ENCODE results near the gene RASSF5.

The RASSF5 gene

GRCh38 chr1:206634365-206635079, 127.2 kb downstream of the RASSF5 start:
- TF ChIP-seq, protein P1, sequence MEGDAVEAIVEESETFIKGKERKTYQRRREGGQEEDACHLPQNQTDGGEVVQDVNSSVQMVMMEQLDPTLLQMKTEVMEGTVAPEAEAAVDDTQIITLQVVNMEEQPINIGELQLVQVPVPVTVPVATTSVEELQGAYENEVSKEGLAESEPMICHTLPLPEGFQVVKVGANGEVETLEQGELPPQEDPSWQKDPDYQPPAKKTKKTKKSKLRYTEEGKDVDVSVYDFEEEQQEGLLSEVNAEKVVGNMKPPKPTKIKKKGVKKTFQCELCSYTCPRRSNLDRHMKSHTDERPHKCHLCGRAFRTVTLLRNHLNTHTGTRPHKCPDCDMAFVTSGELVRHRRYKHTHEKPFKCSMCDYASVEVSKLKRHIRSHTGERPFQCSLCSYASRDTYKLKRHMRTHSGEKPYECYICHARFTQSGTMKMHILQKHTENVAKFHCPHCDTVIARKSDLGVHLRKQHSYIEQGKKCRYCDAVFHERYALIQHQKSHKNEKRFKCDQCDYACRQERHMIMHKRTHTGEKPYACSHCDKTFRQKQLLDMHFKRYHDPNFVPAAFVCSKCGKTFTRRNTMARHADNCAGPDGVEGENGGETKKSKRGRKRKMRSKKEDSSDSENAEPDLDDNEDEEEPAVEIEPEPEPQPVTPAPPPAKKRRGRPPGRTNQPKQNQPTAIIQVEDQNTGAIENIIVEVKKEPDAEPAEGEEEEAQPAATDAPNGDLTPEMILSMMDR (IDR thresholded peaks at IDR 0.05) = peak; percentile 67
- Histone ChIP-seq H3K27ac (peak overlapping the region; percentile 6), H2AFZ (peak overlapping the region; percentile 85), H3K79me2 (no peaks in the 10 kb centered on the region), H3K4me3 (ENCODE audit: low read depth, low read length) (peak overlapping the region; percentile 88), H3K4me1 (no peaks in the 10 kb centered on the region), H3K9ac (no peak overlapping the region), H3K36me3 (ENCODE audit: control insufficient read depth, insufficient read depth, low read length) (no peaks in the 10 kb centered on the region), H3K9me3 (ENCODE audit: control insufficient read depth, low read length) (no peaks in the 10 kb centered on the region), H3K27me3 (ENCODE audit: control insufficient read depth, insufficient read depth, low read length) (no peaks in the 10 kb centered on the region), H3K4me2 (ENCODE audit: low read length) (peak overlapping the region; percentile 77)

DNA sequence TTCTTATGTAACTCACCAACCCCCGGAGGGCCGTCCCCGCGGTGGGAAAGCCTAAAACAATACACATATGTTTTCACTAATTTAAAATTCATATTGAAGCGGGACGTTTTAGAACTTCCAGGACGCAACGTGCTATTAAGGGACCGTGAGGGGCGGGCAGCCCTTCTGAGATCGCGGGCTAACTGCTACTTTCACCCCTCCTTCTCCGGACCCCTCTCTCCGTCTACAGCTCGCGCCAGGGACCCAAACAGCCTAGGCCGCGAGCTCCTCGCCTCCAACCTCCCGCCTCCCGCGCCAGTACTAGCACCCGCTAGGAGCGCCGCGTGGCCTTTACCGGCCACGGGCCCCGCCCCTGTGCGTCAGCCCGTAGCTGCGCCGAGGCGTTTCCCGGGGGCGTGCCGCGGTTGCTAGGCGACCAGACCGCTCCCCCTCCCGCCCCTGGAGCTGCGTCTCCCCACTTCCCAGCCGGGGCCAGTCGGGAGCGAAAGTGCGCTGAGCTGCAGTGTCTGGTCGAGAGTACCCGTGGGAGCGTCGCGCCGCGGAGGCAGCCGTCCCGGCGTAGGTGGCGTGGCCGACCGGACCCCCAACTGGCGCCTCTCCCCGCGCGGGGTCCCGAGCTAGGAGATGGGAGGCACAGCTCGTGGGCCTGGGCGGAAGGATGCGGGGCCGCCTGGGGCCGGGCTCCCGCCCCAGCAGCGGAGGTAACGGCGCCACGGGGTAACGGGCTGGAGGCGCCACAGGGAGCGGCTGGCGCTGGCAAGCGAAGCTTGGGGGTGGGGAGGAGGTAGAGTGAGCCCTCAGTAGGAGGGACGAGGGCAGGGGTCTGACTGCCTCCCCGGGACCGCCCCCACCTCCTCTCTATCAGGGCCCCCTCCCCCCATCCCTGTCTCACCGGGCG, 128.0 kb downstream of the RASSF5 start, which contains the start of gene DYRK3:
Gene DYRK3 (plus strand): TSS at position 457 of the 898 bp plus-strand sequence. CDS start 168 bp downstream, at position 625.
- Histone ChIP-seq H3K9me3 (ENCODE audit: control insufficient read depth, low read length) (no peaks in the 10 kb centered on the region), H3K4me3 (ENCODE audit: low read depth, low read length) (peak within 1 kb of the TSS; percentile 88)
- TF ChIP-seq, protein P1 (IDR thresholded peaks at IDR 0.05) = no peak

DNA sequence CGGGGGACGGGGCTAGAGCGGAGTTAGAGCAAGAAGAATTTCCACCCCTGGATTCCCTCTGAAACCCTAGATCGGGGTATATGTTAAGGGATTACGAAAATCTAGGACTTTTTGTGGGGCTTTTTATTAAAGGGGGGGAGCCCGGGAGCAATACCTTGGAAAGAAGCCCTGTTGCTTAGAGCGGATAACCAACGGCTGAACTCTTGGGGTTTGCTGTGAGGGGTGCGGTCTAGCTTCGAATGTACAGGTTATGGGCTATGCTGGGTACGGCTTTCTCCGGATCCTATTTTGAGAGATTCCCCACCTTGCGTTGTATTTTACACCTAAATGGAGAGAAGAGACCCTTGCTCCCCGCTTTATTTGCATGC, 128.6 kb downstream of the RASSF5 start:
- no peaks in the 10 kb centered on the region for H3K27me3 ChIP-seq (ENCODE audit: control insufficient read depth, insufficient read depth, low read length)
- H3K4me2 ChIP-seq (ENCODE audit: low read length) = peak overlapping the region; percentile 77
- H2AFZ ChIP-seq = peak overlapping the region; percentile 85
- H3K4me1 ChIP-seq = no peaks in the 10 kb centered on the region
- H3K27ac ChIP-seq = peak overlapping the region; percentile 32
- H3K9me3 ChIP-seq (ENCODE audit: control insufficient read depth, low read length) = no peaks in the 10 kb centered on the region
- H3K9ac ChIP-seq = no peak overlapping the region
- H3K79me2 ChIP-seq = no peaks in the 10 kb centered on the region
- peak overlapping the region; percentile 88 for H3K4me3 ChIP-seq (ENCODE audit: low read depth, low read length)
- TF ChIP-seq, protein P1 (IDR thresholded peaks at IDR 0.05) = no peak
- H3K36me3 ChIP-seq (ENCODE audit: control insufficient read depth, insufficient read depth, low read length) = no peaks in the 10 kb centered on the region

More for the DNA sequence above, 128.0 kb downstream of the RASSF5 start, which contains the start of gene DYRK3:
- H3K27me3 ChIP-seq (ENCODE audit: control insufficient read depth, insufficient read depth, low read length) = no peaks in the 10 kb centered on the region
- H3K4me2 ChIP-seq (ENCODE audit: low read length) = peak within 1 kb of the TSS; percentile 77
- H3K27ac ChIP-seq = peak within 1 kb of the TSS; percentile 32
- H3K36me3 ChIP-seq (ENCODE audit: control insufficient read depth, insufficient read depth, low read length) = no peaks in the 10 kb centered on the region
- no peak within 1 kb of the TSS for H3K9ac ChIP-seq
- H2AFZ ChIP-seq = peak within 1 kb of the TSS; percentile 85
- no peaks in the 10 kb centered on the region for H3K79me2 ChIP-seq
- no peaks in the 10 kb centered on the region for H3K4me1 ChIP-seq

GRCh38 chr1:206636671-206637070, 129.3 kb downstream of the RASSF5 start:
- Histone ChIP-seq H3K4me3 (ENCODE audit: low read depth, low read length) (peak overlapping the region; percentile 88), H2AFZ (no peak overlapping the region), H3K4me2 (ENCODE audit: low read length) (peak overlapping the region; percentile 77), H3K4me1 (no peaks in the 10 kb centered on the region), H3K27me3 (ENCODE audit: control insufficient read depth, insufficient read depth, low read length) (no peaks in the 10 kb centered on the region), H3K79me2 (no peaks in the 10 kb centered on the region), H3K9me3 (ENCODE audit: control insufficient read depth, low read length) (no peaks in the 10 kb centered on the region), H3K36me3 (ENCODE audit: control insufficient read depth, insufficient read depth, low read length) (no peaks in the 10 kb centered on the region), H3K9ac (no peak overlapping the region), H3K27ac (no peak overlapping the region)
- TF ChIP-seq, protein P1 (IDR thresholded peaks at IDR 0.05) = no peak
